Hepatocyte (in vitro differentiated cells): ENCODE measurements around the gene TAF9B. TPM values are rescaled to one million over a fixed set of nuclear protein-coding genes. Genes with fewer than 3 reads are reported as not detected.

Experiments
- DNase-seq: peaks from one replicate; pipeline ENCODE4 v3.0.0-alpha.2; 2016; ENCODE audit warnings: low spot score
- H2AFZ ChIP-seq: fragments of 200-600 bp; sonication (generic); 2 replicates; pipeline ENCODE4 v1.6.0; 2016; ENCODE audit warnings: antibody characterized with exemption, mild to moderate bottlenecking
- H3K27ac ChIP-seq: fragments of 200-600 bp; sonication (generic); 2 replicates; pipeline ENCODE4 v1.5.1; 2016; ENCODE audit warnings: mild to moderate bottlenecking
- H3K27me3 ChIP-seq: fragments of 200-600 bp; sonication (generic); 2 replicates; pipeline ENCODE4 v1.6.1; 2016
- H3K36me3 ChIP-seq: fragments of 200-600 bp; sonication (generic); replicated peaks from 2 replicates; pipeline ENCODE4 v1.5.1; 2016; ENCODE audit warnings: low read depth; ENCODE audit not compliant: insufficient read depth
- H3K4me1 ChIP-seq: fragments of 200-600 bp; sonication (generic); 2 replicates; pipeline ENCODE4 v1.5.1; 2016; ENCODE audit warnings: mild to moderate bottlenecking, moderate library complexity; ENCODE audit not compliant: insufficient read depth
- H3K4me2 ChIP-seq: fragments of 200-600 bp; sonication (generic); 2 replicates; pipeline ENCODE4 v1.6.0; 2016
- H3K4me3 ChIP-seq: fragments of 200-600 bp; sonication (generic); 2 replicates; pipeline ENCODE4 v1.5.1; 2016; ENCODE audit warnings: mild to moderate bottlenecking
- H3K79me2 ChIP-seq: fragments of 200-600 bp; sonication (generic); 2 replicates; pipeline ENCODE4 v1.6.0; 2017; ENCODE audit warnings: mild to moderate bottlenecking
- H3K9me2 ChIP-seq: fragments of 200-600 bp; sonication (generic); replicated peaks from 2 replicates; pipeline ENCODE4 v1.6.0; 2017; ENCODE audit warnings: mild to moderate bottlenecking; ENCODE audit not compliant: insufficient read depth
- H3K9me3 ChIP-seq: fragments of 200-600 bp; sonication (generic); 2 replicates; pipeline ENCODE4 v1.5.1; 2016; ENCODE audit warnings: low read depth, mild to moderate bottlenecking
- H4K20me1 ChIP-seq: fragments of 200-600 bp; sonication (generic); 2 replicates; pipeline ENCODE4 v1.6.0; 2016; ENCODE audit warnings: mild to moderate bottlenecking; ENCODE audit not compliant: insufficient read depth, poor library complexity, severe bottlenecking
- EZH2 ChIP-seq: fragments of 200-600 bp; sonication (generic); IDR thresholded peaks from 2 replicates; pipeline ENCODE4 v1.6.1; 2016; ENCODE audit warnings: antibody characterized with exemption, mild to moderate bottlenecking, borderline replicate concordance
- EZH2phosphoT487 ChIP-seq: fragments of 200-600 bp; sonication (generic); IDR thresholded peaks from one replicate; pipeline ENCODE4 v1.6.1; 2018; ENCODE audit warnings: antibody characterized with exemption, mild to moderate bottlenecking, low read depth, moderate library complexity; ENCODE audit not compliant: unreplicated experiment, severe bottlenecking
- WGBS: methylation state at CpG from one replicate; pipeline ENCODE4 v1.1.6; 2016; ENCODE audit warnings: low lambda C conversion rate; ENCODE audit errors: missing lambda C conversion rate; 5-methylcytosine and 5-hydroxymethylcytosine counted together
- polyA plus RNA-seq: library from polyadenylated mRNA; unstranded; fragments of >200 nt; fragmentation: Nextera tagmentation; extraction: Ambion mirVana; gene quantifications from 2 replicates; pipeline ENCODE4 v1.2.1, GENCODE V29; 2016
- total RNA-seq: library from RNA; depleted of rRNA; stranded (reverse); fragments of >200 nt; gene quantifications from 2 replicates; pipeline ENCODE4 v1.2.3, GENCODE V29; 2014
- TF ChIP-seq, protein P1 (sequence below): fragments of 200-600 bp; sonication (generic); IDR thresholded peaks from 2 replicates; pipeline ENCODE4 v1.5.1; 2016; ENCODE audit warnings: antibody characterized with exemption, mild to moderate bottlenecking; ENCODE audit not compliant: poor library complexity

TAF9B gene
- total and polyA plus RNA-seq, 2 experiments from 2014 or later, result 13.5 to 23.0 TPM

DNA sequence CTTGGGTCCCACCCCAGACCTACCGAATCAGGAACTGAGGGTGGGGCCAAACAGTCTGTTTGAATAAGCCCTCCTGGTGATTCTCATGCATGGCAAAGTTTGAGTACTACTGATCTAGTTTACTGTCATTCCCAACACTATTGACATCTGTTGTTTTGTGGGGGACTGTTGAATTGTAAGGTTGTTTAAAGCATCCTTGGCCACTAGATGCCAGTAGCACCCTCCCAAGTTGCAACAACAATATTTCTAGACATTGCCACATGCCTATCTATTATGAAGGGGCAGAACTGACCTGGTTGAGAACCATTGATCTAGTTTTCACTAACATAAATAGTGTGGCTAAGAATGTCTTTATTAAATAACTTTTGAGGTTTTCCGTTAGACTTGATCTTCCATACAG, 15.1 kb downstream of the TAF9B start:
- H3K36me3 ChIP-seq, result no peaks in the 10 kb centered on the region
- TF ChIP-seq, protein P1, sequence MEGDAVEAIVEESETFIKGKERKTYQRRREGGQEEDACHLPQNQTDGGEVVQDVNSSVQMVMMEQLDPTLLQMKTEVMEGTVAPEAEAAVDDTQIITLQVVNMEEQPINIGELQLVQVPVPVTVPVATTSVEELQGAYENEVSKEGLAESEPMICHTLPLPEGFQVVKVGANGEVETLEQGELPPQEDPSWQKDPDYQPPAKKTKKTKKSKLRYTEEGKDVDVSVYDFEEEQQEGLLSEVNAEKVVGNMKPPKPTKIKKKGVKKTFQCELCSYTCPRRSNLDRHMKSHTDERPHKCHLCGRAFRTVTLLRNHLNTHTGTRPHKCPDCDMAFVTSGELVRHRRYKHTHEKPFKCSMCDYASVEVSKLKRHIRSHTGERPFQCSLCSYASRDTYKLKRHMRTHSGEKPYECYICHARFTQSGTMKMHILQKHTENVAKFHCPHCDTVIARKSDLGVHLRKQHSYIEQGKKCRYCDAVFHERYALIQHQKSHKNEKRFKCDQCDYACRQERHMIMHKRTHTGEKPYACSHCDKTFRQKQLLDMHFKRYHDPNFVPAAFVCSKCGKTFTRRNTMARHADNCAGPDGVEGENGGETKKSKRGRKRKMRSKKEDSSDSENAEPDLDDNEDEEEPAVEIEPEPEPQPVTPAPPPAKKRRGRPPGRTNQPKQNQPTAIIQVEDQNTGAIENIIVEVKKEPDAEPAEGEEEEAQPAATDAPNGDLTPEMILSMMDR, result peak; percentile 25
- TF ChIP-seq EZH2phosphoT487 (no peak), EZH2 (no peak)

DNA sequence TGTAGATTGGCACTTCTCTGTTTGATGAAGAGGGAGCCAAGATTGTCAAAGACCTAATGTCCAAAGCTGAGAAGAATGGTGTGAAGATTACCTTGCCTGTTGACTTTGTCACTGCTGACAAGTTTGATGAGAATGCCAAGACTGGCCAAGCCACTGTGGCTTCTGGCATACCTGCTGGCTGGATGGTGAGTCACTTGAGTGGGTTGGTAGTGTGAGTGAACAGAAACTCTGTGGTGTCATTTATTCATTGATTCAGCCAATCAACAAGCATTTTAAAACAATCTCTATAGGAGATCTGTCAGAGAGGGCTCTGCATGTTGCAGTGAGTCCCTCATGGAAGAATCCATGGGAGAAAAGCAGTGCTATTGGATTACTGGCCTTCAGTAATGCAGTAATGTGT, 16.3 kb downstream of the TAF9B start:
- H2AFZ ChIP-seq, result no peak overlapping the region
- H3K79me2 ChIP-seq, result peaks cover 8% of the 10 kb centered on the region
- H3K4me1 ChIP-seq, result no peaks in the 10 kb centered on the region
- no peak overlapping the region for H3K4me2 ChIP-seq
- H3K36me3 ChIP-seq, result no peaks in the 10 kb centered on the region
- no peak overlapping the region for H3K27ac ChIP-seq
- DNase-seq, result no peak
- TF ChIP-seq, protein P1, result no peak
- TF ChIP-seq EZH2phosphoT487 (no peak), EZH2 (no peak)
- H3K9me2 ChIP-seq, result no peaks in the 10 kb centered on the region
- no peaks in the 10 kb centered on the region for H3K27me3 ChIP-seq
- H3K9me3 ChIP-seq, result no peaks in the 10 kb centered on the region
- peaks cover 10% of the 10 kb centered on the region for H4K20me1 ChIP-seq
- H3K4me3 ChIP-seq, result no peak overlapping the region

More for the DNA sequence above, 15.1 kb downstream of the TAF9B start:
- no peak overlapping the region for H3K4me2 ChIP-seq
- no peaks in the 10 kb centered on the region for H3K4me1 ChIP-seq
- H3K27ac ChIP-seq, result no peak overlapping the region
- no peaks in the 10 kb centered on the region for H3K9me3 ChIP-seq
- no peaks in the 10 kb centered on the region for H3K9me2 ChIP-seq
- no peak overlapping the region for H3K4me3 ChIP-seq
- DNase-seq, result no peak
- H3K27me3 ChIP-seq, result no peaks in the 10 kb centered on the region
- peaks cover 10% of the 10 kb centered on the region for H4K20me1 ChIP-seq
- 73% methylated on average over 2 of the region's 2 CpGs for WGBS
- H2AFZ ChIP-seq, result no peak overlapping the region
- peaks cover 8% of the 10 kb centered on the region for H3K79me2 ChIP-seq

DNA sequence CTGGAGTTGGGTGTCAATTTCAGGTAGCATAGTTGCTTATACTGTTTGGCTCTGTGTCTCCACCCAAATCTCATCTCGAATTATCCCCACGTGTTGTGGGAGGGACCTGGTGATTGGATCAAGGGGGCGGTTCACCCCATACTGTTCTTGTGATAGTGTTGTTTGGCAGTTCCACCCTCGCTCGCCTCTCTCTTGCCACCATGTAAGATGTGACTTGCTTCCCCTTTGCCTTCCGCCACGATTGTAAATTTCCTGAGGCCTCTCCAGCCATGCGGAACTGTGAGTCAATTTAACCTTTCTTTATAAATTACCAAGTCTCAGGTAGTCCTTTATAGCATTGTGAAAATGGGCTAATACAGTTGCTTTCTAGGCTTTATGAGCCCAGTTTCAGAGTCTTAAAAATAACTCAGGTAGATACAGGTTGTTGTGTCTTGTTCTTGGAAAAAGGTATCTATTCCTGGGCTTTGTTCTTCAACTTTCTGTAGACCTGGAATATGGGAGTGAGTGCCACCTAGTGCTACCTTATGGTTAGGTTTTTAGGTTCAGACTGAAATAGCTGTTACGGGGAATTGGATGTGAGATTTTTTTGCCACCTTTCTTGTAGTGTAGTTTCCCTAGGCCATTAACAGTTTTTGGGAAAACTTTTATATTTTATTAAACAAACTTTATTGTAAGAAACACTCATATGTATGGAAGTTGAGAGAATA, 19.8 kb downstream of the TAF9B start:
- Histone ChIP-seq H3K9me3 (no peaks in the 10 kb centered on the region), H4K20me1 (peaks cover 12% of the 10 kb centered on the region), H3K27ac (no peak overlapping the region), H3K9me2 (no peaks in the 10 kb centered on the region), H2AFZ (no peak overlapping the region), H3K4me3 (no peak overlapping the region), H3K36me3 (no peaks in the 10 kb centered on the region), H3K4me1 (no peaks in the 10 kb centered on the region), H3K79me2 (peaks cover 16% of the 10 kb centered on the region), H3K4me2 (no peak overlapping the region), H3K27me3 (no peaks in the 10 kb centered on the region)
- DNase-seq, result no peak
- TF ChIP-seq EZH2, result no peak
- TF ChIP-seq EZH2phosphoT487, result no peak
- TF ChIP-seq, protein P1, result peak; percentile 24
- 81% methylated on average over 9 of the region's 9 CpGs for WGBS
